PFSK-1 (cell line): ENCODE data around the gene BICD2.

Experiments
- FOXP2 ChIP-seq: optimal IDR thresholded peaks from 2 replicates; pipeline ENCODE3; 2011; ENCODE audit warnings: borderline replicate concordance, control low read depth, inconsistent platforms; ENCODE audit not compliant: insufficient read depth; ENCODE audit errors: extremely low read length, extremely low read depth
- POLR2AphosphoS5 ChIP-seq: IDR thresholded peaks from 2 replicates; pipeline ENCODE4 v1.6.1; 2012; ENCODE audit warnings: low read depth, mild to moderate bottlenecking, control low read depth, low read length, moderate library complexity
- SIN3A ChIP-seq: IDR thresholded peaks from 2 replicates; pipeline ENCODE4 v1.6.1; 2012; ENCODE audit warnings: mild to moderate bottlenecking, low read length, moderate library complexity, borderline replicate concordance; ENCODE audit not compliant: insufficient read depth
- TAF1 ChIP-seq: IDR thresholded peaks from 2 replicates; pipeline ENCODE4 v1.6.1; 2012; ENCODE audit warnings: low read length, control low read depth, borderline replicate concordance; ENCODE audit not compliant: insufficient read depth
- TF ChIP-seq, protein P1 (sequence below), 2 experiments: IDR thresholded peaks; 2 replicates each; pipeline versions ENCODE4 v1.6.1 to v1.8.0; 2011 to 2012; ENCODE audit warnings: low read depth in 2 of 2, low read length in 2 of 2, control low read depth in 1 of 2, inconsistent platforms in 1 of 2, mild to moderate bottlenecking in 1 of 2, moderate library complexity in 1 of 2; ENCODE audit not compliant: insufficient read depth in 1 of 2

BICD2 gene

DNA sequence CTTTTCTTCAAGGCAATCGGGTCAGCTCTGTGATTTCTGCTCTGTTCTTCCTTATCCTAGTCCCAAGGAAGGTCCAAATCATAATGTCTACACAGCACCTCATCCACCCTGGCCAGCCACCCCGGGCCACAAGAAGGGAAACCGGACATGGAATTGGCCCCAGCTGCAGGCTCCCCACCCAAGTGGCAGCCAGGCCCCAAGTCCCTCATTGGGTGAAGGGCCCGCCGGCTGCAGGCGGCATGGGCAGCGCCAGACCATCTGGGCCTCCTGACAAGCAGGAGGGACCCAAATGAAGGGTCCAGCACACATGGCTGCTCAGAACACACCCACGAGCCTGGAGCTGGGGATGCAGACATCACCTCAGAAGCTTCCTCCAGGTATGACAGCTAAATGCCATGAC lies 33.7 kb downstream of the BICD2 start:
- no peak for TF ChIP-seq FOXP2
- no peak for TF ChIP-seq SIN3A
- TF ChIP-seq, protein P1, sequence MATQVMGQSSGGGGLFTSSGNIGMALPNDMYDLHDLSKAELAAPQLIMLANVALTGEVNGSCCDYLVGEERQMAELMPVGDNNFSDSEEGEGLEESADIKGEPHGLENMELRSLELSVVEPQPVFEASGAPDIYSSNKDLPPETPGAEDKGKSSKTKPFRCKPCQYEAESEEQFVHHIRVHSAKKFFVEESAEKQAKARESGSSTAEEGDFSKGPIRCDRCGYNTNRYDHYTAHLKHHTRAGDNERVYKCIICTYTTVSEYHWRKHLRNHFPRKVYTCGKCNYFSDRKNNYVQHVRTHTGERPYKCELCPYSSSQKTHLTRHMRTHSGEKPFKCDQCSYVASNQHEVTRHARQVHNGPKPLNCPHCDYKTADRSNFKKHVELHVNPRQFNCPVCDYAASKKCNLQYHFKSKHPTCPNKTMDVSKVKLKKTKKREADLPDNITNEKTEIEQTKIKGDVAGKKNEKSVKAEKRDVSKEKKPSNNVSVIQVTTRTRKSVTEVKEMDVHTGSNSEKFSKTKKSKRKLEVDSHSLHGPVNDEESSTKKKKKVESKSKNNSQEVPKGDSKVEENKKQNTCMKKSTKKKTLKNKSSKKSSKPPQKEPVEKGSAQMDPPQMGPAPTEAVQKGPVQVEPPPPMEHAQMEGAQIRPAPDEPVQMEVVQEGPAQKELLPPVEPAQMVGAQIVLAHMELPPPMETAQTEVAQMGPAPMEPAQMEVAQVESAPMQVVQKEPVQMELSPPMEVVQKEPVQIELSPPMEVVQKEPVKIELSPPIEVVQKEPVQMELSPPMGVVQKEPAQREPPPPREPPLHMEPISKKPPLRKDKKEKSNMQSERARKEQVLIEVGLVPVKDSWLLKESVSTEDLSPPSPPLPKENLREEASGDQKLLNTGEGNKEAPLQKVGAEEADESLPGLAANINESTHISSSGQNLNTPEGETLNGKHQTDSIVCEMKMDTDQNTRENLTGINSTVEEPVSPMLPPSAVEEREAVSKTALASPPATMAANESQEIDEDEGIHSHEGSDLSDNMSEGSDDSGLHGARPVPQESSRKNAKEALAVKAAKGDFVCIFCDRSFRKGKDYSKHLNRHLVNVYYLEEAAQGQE (IDR thresholded peaks at IDR 0.05; ENCODE audit: insufficient read depth in 1 of 2, low read depth in 2 of 2, low read length in 2 of 2) = no peak
- no peak for TF ChIP-seq TAF1
- TF ChIP-seq POLR2AphosphoS5 = no peak

DNA sequence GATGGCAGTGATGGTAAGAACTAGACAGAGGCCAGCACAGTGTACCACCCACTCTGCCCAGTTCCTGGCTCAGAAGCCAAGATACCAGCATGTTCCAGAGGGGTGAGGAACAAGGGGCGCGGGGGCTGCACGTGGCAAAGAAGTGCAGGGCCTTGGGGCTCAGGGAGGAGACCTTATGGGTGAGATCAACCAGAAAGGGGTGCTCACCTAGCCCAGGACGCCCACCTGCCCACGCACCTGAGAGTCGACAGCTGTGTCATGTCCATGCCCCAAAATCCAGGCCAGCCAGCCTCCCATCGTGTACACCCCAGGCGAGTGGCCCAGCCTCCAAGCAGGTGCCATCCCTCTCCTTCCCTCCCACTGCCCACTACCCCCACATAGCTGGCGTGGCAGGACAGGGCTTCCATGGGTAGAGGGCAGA lies 34.9 kb downstream of the BICD2 start:
- TF ChIP-seq TAF1 (no peak), SIN3A (no peak), FOXP2 (no peak), POLR2AphosphoS5 (no peak)
- TF ChIP-seq, protein P1 (IDR thresholded peaks at IDR 0.05; ENCODE audit: insufficient read depth in 1 of 2, low read depth in 2 of 2, low read length in 2 of 2) = no peak

DNA sequence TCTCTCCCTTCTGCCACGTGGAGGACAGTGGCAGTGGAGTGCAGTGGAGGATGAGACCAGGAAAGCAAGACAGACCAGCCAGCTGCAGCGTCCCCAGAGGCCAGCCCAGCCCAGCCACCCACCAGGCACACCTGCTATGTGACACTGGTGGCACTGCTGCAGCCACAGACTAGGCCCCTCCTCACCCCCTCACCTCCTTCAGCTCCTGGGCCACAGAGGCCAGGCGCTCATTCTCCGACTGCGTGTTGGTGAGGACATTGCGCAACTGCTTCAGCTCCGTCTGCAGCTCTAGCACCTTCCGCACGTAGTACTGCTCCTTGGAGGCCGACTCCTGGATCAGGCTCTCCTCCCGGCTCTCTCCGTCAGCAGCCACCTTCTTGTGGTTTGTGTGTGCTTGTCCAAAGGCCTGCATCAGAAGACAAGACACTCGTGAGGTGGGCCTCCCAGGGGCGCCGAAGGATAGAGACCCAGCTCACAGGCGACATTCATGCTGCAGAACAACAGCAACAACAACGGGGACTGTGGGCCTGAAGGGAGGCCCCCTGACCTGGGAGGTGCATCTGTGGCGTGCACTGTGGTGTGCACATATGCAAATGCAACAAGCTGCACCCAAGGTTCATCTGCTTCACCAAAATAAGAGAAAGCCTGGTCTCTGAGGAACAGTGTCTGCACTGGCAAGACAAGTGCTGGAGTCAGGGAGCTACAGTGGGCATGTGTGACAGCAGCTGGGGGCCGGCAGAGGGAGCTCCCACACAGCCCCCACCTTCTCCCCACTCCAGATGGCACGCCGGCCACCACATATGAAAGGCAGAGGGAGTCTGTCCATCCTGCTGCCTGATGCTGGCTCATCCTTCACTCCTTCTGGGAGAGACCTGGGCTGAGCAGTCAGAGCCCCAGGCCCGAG lies 35.5 kb downstream of the BICD2 start:
- TF ChIP-seq TAF1 (no peak), POLR2AphosphoS5 (no peak)
- TF ChIP-seq, protein P1 (IDR thresholded peaks at IDR 0.05; ENCODE audit: insufficient read depth in 1 of 2, low read depth in 2 of 2, low read length in 2 of 2) = no peak

DNA sequence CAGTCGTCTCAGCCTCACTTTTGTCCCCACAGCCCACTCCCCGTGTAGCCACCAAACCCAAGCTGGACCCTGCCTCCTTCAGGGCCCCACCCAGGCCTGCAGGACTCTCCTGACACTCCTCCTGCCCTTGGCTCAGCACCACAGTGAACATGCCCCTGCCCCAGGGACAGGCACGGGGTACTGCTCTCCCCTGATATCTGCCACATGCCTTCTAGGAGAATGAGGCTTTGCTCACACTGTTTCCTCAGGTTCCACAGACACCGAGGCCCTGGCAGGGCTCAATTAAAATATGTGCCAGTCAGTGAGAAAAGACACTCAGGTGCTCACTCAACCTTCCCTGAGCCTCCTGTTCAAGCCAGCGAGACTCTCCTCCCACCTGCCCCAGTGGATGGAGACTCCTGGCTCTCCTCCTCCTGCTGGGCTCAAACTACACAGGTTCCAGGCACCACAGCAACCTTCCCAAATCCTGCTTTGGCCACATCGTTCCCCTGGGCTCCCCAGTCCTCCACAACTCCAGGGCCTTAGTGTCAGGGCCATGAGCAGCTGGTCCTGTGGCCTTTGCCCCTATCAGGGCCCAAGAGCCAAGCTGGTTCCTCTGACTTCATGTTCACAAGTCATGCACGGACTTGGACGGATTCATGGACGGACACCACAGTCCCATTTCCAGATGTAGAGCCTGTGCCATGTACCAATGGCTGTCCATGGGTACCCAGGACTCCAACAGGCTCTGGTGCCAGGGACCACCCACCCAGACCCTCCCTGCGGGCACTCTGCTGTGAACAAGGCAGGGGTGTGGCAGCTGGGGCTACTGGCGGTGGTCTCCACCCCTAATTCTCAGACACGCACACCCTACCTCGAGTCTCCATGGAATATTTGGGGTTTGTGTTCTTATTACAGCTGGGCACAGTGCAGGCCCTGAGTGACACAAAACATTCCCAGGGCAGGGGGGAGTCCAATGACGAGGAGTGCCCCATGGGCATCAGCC lies 36.6 kb downstream of the BICD2 start:
- TF ChIP-seq SIN3A (no peak), FOXP2 (no peak), POLR2AphosphoS5 (no peak), TAF1 (no peak)
- TF ChIP-seq, protein P1 (IDR thresholded peaks at IDR 0.05; ENCODE audit: insufficient read depth in 1 of 2, low read depth in 2 of 2, low read length in 2 of 2) = no peak
